ENCODE data around the gene TMOD1. TPM values are rescaled to one million over a fixed set of nuclear protein-coding genes. Genes with fewer than 3 reads are reported as not detected.

Gene TMOD1
- total and polyA plus RNA-seq, 4 donors = 2.4 to 7.9 (median 5.2) TPM

DNA sequence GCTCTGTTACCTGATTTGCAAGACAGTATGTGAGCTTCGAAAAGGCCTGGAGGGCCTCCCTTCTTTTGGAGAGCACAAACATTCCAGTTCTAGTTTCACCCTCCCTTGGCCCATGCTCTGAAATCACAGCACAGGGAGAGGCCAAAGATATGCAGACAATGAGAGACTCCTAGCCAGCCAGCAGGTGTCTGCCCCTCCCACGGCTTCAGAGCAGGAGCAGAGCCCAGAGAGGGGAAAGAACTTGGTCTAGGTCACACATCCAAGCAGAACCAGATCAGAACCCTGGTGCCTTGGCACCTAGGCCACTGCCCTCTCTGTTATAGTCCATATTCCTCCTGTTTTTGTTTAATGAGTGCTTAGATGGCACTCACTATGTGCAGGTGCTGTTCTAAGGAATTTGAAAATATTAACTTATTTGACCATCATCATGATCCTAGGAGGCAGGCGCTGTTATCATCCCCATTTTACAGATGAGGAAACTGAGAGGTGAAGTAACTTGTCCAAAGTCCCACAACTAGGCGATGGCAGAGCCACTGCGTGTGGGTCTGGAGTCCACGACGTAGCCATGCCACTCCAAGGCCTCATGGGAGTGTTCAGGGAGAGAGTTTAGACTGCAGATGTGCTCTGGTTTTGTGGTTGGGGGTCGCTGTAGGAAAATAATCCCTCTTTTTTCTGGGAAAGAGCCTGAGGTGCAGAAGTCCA lies 27.2 kb downstream of the TMOD1 start:
- Histone ChIP-seq H3K9ac (ENCODE audit: insufficient read depth in 1 of 2, low read length in 2 of 2) (no peak overlapping the region), H3K4me3 (no peak overlapping the region), H3K36me3 (ENCODE audit: control insufficient read depth in 4 of 4, insufficient read depth in 4 of 4, low read length in 4 of 4) (peaks cover 0 to 3% (median 1%) of the 10 kb centered on the region in 4 donors), H3K27ac (ENCODE audit: low read depth in 1 of 2, low read length in 1 of 2) (peak overlapping the region; percentile 81 to 83), H3K4me1 (ENCODE audit: control insufficient read depth in 5 of 5, insufficient read depth in 5 of 5, low read length in 5 of 5) (peaks cover 0 to 10% (median 0%) of the 10 kb centered on the region in 5 donors), H3K9me3 (ENCODE audit: control insufficient read depth in 4 of 4, insufficient read depth in 3 of 4, low read length in 3 of 4) (no peaks in the 10 kb centered on the region), H3K27me3 (ENCODE audit: control insufficient read depth in 3 of 3, insufficient read depth in 3 of 3, low read length in 2 of 3) (no peaks in the 10 kb centered on the region)
- ATAC-seq (ENCODE audit: insufficient read depth, low FRiP score) (no peak), DNase-seq (peak in 1 of 3 donors; percentile 12)
- TF ChIP-seq, protein P1, sequence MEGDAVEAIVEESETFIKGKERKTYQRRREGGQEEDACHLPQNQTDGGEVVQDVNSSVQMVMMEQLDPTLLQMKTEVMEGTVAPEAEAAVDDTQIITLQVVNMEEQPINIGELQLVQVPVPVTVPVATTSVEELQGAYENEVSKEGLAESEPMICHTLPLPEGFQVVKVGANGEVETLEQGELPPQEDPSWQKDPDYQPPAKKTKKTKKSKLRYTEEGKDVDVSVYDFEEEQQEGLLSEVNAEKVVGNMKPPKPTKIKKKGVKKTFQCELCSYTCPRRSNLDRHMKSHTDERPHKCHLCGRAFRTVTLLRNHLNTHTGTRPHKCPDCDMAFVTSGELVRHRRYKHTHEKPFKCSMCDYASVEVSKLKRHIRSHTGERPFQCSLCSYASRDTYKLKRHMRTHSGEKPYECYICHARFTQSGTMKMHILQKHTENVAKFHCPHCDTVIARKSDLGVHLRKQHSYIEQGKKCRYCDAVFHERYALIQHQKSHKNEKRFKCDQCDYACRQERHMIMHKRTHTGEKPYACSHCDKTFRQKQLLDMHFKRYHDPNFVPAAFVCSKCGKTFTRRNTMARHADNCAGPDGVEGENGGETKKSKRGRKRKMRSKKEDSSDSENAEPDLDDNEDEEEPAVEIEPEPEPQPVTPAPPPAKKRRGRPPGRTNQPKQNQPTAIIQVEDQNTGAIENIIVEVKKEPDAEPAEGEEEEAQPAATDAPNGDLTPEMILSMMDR (IDR thresholded peaks at IDR 0.05; ENCODE audit: control extremely low read depth, extremely low read depth) = no peak
- WGBS, 2 donors = 87 to 91% methylated on average over 8 of the region's 8 CpGs

DNA sequence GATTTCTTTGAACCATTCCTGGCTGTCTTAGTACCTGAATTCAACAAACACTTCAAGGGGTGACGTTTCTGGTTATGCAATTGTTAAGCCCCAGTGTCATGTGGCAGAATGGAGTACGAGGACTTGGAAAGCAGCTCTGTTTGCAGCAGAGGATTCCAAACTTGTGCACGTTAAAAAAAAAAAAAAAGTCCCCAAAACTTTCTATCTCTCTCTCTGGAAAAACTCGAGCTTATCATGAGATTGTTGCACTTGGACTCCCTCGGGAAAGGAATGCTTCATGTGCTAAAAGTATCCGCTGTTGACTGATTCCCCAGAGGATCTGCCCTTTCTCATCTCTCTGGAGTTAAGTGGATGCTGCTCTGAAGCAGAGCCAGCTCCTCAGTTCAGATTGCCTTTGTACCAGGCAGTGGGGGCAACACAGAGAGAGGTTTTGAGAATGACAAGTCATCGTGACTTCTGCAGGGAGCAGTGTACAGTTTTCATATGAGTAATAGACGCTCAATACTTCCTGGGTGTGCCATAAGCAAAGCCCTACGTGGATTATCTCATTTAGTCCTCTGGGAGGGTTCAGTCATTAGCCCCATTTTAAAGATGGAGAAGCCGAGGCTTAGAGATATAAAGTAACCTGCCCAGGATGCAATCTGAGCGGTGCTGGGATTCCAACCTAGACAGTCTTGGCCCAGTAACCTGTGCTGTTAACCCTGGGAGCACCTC lies 28.1 kb downstream of the TMOD1 start:
- DNase-seq (peak in 1 of 3 donors; percentile 48), ATAC-seq (ENCODE audit: insufficient read depth, low FRiP score) (peak; percentile 50)
- WGBS, 2 donors = 56 to 70% methylated on average over 11 of the region's 11 CpGs
- Histone ChIP-seq H3K27ac (ENCODE audit: low read depth in 1 of 2, low read length in 1 of 2) (peak overlapping the region; percentile 81 to 83), H3K36me3 (ENCODE audit: control insufficient read depth in 4 of 4, insufficient read depth in 4 of 4, low read length in 4 of 4) (peaks cover 0 to 2% (median 1%) of the 10 kb centered on the region in 4 donors), H3K27me3 (ENCODE audit: control insufficient read depth in 3 of 3, insufficient read depth in 3 of 3, low read length in 2 of 3) (no peaks in the 10 kb centered on the region), H3K4me1 (ENCODE audit: control insufficient read depth in 5 of 5, insufficient read depth in 5 of 5, low read length in 5 of 5) (peaks cover 0 to 10% (median 0%) of the 10 kb centered on the region in 5 donors), H3K9me3 (ENCODE audit: control insufficient read depth in 4 of 4, insufficient read depth in 3 of 4, low read length in 3 of 4) (peaks cover 0 to 2% (median 0%) of the 10 kb centered on the region in 4 donors), H3K4me3 (no peak overlapping the region), H3K9ac (ENCODE audit: insufficient read depth in 1 of 2, low read length in 2 of 2) (no peak overlapping the region)
- TF ChIP-seq, protein P1 (IDR thresholded peaks at IDR 0.05; ENCODE audit: control extremely low read depth, extremely low read depth) = no peak

DNA sequence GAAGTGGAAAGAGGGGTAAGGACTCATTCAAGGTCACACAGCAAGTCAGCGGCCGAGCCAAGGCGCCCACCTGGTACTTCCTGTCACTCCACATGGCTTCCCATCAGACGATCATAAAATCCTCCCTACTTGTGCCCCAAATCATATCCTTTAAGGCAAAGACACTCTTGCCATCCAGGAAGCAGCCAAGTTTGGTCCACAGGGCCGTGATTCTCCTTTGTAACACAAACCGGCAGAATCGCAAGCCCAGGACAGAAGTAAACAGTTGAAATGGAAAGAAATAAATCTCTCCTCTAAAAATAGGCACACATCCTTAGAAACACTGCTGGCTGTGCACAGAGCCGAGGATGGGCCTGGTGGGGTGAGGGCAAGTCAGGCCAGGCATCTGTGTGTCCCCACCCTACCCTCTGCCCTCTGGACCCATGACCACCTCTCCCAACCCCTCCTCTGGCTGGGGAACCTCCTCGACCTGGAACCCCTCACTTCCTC lies 30.5 kb downstream of the TMOD1 start:
- peaks cover 0 to 2% (median 0%) of the 10 kb centered on the region in 4 donors for H3K36me3 ChIP-seq (ENCODE audit: control insufficient read depth in 4 of 4, insufficient read depth in 4 of 4, low read length in 4 of 4)
- H3K27ac ChIP-seq (ENCODE audit: low read depth in 1 of 2, low read length in 1 of 2) = peak overlapping the region; percentile 15 to 57
- H3K4me3 ChIP-seq = no peak overlapping the region
- no peaks in the 10 kb centered on the region for H3K27me3 ChIP-seq (ENCODE audit: control insufficient read depth in 3 of 3, insufficient read depth in 3 of 3, low read length in 2 of 3)
- H3K9me3 ChIP-seq (ENCODE audit: control insufficient read depth in 4 of 4, insufficient read depth in 3 of 4, low read length in 3 of 4) = peaks cover 0 to 2% (median 0%) of the 10 kb centered on the region in 4 donors
- 61 to 65% methylated on average over 9 of the region's 9 CpGs for WGBS, 2 donors
- ATAC-seq (ENCODE audit: insufficient read depth, low FRiP score) (no peak), DNase-seq (no peak)
- no peak overlapping the region for H3K9ac ChIP-seq (ENCODE audit: insufficient read depth in 1 of 2, low read length in 2 of 2)
- TF ChIP-seq, protein P1 (IDR thresholded peaks at IDR 0.05; ENCODE audit: control extremely low read depth, extremely low read depth) = no peak
- peaks cover 0 to 8% (median 0%) of the 10 kb centered on the region in 5 donors for H3K4me1 ChIP-seq (ENCODE audit: control insufficient read depth in 5 of 5, insufficient read depth in 5 of 5, low read length in 5 of 5)

All from lung (tissue), 12 donors.